GM19455 (cell line): ENCODE measurements around the gene ZNF587B.
"Not testable (repeated sequence)": the region's sequence is repeated elsewhere in the genome, so short reads cannot be mapped to it uniquely, and the experiment has no call there.

ENCODE experiments used
- ATAC-seq: cut with Tn5 transposase; IDR thresholded peaks from one replicate; pipeline ENCODE4 v1.9.1; 2021; ENCODE audit not compliant: unreplicated experiment

The ZNF587B gene

DNA sequence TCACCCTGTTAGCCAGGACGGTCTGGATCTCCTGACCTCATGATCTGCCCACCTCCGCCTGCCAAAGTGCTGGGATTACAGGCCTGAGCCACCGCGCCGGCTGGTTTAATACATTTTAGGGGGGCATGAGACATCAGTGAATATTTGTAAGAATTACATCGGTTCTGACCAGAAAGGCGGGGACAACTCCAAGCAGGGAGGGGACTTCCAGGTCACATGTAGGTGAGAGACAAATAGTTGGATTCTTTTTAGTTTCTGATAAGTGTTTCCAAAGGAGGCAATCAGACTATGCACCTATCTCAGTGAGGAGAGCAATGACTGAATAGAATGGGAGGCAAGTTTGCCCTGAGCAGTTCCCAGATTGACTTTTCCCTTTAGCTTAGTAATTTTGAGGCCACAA lies 11.7 kb upstream of the ZNF587B start:
- ATAC-seq, result no peak

DNA sequence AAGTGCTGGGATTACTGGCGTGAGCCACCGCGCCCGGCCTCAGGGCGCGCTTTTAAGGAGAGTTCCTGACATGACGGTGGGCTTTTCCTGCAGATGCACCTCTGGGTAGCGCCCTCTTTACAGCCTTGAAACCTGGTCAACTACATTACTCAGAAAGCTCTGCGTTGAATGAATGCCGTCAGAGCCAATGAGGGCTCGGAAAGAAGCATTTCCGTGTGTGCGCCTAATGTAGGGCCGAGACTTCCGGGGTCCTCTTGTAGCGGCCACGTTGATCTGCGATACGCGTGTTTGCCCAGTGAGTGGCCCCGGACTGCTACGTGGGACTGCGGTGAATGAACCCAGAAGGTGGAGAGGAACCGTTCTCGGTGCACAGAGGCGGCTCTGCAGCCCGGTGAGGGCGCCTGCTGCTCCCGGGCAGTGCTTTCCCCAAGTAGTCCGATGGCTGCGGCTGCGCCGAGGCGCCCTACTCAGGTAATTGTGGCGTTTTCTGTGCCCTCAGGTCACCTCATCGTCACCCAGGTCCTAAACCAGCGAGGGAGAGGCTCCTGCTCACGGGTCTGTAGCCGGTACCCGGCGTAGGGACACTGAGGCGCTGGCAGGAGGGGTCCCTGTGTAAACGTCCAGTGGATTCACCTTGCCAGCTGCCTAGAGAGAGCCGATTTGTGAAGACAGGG lies 10.5 kb upstream of the ZNF587B start:
- peak; percentile 83 for ATAC-seq

DNA sequence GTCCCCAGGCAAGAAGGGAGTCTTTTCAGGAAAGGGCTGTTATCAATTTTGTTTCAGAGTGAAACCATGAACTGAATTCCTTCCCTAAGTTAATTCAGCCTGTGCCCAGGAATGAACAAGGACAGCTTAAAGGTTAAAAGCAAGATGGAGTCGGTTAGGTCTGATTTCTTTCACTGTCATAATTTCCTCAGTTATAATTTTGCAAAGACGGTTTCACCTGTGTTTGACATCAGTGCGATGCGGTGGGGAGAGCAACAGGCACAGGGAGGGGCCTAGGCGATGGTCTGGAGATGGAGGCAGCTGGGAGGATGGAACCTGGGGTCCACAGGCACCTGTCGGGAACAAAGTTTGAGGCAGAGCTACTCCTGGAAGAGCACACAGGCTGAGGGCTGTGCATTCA lies 9.5 kb upstream of the ZNF587B start:
- no peak for ATAC-seq

DNA sequence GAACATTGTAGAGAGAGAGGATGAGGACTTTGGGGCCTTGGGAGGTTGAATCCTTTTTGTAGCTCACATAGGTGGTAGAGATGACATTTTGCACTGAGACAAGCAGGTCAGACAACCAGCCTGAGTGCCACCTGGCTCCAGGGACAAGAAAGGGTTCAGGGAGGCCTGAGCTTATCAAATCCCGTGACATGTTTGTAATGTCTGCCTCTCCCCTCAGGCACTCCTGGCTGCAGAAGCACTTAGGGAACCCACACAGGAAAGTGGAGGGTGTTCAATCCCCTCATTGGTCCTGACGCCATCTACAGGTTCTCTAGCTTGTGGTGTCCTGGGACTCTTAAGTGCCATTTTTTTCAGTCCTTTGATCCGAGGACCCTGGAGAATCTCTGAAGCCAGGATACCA lies 9.0 kb upstream of the ZNF587B start:
- ATAC-seq, result not testable (repeated sequence)

DNA sequence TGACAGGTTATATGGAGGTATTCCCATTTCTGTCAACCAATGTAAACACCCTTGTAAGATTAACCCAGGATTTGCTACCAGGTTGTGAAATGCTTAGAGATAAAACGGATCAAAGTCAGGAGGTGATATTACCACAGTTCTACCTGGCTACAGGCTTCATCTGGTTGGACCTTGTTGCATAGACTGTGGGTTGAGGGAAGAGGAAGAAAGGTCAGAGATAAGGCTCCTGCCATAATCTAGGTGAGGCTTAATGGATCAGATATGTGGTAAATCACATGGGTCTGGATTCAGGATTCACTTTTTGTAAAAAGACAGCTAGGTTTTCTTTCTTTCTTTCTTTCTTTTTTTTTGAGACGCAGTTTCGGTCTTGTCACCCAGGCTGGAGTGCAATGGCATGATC lies 8.6 kb upstream of the ZNF587B start:
- ATAC-seq, result not testable (repeated sequence)

DNA sequence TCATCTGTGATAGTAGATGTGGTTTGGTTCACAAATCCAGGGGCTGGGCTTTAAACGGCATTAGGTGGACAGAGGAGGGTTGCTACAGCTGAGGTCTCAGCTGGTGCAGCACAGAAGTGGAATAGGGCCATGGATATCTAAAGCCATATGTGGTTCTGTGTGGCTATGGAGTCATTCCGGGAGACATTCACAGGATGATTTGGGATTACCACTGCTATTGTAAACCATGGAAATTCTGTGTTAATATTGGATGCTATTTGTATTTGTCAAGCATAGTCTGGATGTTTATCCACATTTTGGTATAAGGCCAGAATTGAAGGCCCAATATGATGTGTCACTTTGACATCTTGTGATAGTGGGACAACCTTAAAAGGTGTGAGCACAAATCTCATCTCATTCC lies 6.9 kb upstream of the ZNF587B start:
- ATAC-seq, result not testable (repeated sequence)

DNA sequence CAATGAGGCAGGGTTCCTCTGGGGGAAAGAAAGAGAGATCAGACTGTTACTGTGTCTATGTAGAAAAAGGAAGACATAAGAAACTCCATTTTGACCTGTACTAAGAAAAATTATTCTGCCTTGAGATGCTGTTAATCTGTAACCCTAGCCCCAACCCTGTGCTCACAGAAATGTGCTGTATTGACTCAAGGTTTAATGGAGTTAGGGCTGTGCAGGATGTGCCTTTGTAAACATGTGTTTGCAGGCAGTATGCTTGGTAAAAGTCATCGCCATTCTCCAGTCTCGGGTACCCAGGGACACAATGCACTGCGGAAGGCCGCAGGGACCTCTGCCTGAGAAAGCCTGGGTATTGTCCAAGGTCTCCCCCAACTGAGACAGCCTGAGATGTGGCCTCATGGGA lies 6.5 kb upstream of the ZNF587B start:
- not testable (repeated sequence) for ATAC-seq

DNA sequence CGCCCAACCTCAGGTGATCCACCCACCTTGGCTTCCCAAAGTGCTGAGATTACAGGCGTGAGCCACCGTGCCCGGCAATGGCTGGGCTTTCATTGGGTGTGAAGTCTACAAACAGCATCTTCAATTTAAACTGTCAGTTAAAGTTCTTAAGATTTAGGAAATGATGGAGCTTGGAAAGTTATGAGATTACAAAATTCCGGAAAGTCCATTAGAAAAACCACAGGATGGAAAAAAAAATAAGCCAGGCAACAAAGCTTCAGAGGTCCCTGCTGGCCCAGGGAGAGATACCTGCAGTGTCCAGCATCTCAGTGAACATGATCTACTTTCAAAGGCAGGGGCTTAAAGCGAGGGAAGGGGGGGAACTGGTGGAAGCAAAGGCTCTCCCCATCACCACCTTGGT lies 4.6 kb upstream of the ZNF587B start:
- no peak for ATAC-seq

DNA sequence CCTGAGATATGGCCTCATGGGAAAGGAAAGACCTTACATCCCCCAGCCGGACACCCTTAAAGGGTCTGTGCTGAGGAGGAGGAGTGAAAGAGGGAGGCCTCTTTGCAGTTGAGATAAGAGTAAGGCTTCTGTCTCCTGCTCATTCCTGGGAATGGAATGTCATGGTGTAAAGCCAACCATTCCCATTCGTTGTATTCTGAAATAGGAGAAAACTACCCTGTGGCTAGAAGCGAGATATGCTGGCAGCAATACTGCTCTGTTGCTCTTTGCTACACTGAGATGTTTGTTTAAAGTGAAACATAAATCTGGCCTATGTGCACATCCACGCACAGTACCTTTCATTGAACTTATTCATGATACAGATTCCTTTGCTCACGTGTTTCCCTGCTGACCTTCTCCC lies 783 bp upstream of the ZNF587B start:
- no peak for ATAC-seq

DNA sequence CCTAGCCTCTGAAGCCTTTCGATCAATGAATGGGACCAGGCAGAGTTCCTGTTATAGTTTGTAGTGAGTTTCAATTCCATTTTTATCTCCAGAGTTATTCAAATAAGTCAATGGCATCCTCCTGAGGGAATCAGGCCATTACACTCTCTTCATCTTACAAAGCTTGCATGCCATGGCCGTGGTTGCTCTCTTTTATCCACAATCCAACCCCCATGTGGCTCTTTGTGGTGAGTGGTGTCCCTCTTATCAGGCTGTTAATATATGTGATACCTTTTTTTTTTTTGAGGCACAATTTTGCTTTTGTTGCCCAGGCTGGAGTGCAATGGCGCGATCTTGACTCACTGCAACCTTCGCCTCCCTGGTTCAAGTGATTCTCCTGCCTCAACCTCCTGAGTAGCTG lies 6.9 kb downstream of the ZNF587B start:
- not testable (repeated sequence) for ATAC-seq

DNA sequence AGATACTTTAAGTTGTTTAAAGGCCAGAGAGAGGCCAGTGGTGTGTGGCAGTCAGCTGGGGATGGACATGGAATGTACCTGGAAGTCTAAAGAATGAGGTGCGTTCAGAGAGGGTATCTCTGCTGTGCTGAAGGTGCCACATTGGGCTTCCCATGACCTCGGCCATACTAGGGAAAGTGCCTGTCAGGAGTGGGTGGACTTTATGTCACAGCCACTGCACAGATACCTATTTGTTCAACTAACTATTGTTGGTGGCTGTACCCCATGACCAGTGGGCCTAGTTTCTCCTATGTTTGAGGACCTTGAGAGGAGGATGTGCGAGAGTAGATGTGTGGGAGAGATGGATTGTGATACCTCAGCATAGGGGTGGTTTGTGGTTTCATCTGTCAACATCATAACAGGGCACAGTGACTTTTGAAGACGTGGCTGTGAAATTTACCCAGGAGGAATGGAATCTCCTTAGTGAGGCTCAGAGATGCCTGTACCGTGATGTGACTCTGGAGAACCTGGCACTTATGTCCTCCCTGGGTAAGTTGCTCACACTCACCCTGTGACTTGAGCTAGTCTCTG lies 8.6 kb downstream of the ZNF587B start:
- ATAC-seq, result not testable (repeated sequence)

DNA sequence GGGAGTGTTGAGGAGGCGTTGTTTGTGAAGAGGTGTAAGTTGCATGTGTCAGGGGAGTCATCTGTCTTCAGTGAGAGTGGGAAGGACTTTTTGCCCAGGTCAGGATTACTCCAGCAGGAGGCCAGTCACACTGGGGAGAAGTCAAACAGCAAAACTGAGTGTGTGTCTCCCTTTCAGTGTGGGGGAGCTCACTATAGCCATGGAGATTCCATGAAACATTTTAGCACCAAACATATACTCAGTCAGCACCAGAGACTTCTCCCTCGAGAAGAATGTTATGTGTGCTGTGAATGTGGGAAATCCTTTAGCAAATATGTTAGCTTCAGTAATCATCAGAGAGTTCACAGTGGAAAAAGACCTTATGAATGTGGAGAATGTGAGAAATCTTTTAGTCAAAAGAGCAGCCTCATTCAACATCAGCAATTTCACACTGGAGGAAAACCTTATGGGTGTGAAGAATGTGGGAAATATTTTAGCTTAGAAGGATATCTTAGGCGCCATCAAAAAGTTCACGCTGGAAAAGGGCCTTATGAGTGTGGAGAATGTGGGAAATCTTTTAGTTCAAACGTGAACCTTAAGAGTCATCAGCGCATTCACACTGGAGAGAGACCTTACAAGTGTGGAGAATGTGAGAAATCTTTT lies 11.1 kb downstream of the ZNF587B start:
- no peak for ATAC-seq

DNA sequence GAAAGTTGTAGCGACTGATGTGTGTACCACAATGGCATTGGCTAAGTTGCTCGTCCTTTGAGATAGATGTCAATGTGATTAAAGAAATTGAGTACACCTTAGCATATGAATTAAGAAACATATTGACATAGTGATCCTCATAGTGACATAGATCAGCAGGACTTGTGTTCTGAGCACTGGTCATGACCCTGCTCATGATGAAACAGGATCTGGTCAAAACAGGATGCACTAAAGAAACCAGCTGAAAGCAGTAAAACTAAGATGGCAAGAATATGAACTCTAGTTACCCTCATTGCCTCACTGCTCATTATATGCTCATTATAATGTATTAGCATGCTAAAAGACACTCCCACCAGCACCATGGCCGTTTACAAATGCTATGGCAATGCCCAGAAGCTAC lies 17.1 kb downstream of the ZNF587B start:
- ATAC-seq, result not testable (repeated sequence)

DNA sequence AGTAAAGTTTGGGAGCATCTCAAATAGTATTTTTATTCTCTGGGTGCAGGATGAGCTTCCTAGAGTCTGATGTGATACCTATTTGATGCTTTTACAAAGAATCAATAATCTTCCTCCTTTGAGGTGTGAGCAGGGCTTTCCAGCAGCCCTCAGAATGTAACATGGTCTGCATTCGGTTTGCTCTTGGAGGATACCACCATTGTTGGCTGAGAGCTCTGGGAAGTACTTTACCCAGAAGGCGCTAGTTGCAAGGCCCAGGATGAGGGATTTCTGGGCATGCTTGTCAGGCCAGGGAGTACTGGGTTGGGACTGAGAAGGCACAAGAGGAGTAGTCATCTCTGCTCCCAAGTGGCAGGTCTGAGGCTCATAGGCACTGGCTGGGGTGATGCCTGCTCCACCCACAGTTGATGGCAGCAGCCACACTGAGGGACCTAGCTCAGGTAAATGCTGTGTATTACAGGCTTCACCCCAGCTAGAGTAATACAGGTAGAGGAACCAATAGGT lies 19.1 kb downstream of the ZNF587B start:
- ATAC-seq, result peak; percentile 12

DNA sequence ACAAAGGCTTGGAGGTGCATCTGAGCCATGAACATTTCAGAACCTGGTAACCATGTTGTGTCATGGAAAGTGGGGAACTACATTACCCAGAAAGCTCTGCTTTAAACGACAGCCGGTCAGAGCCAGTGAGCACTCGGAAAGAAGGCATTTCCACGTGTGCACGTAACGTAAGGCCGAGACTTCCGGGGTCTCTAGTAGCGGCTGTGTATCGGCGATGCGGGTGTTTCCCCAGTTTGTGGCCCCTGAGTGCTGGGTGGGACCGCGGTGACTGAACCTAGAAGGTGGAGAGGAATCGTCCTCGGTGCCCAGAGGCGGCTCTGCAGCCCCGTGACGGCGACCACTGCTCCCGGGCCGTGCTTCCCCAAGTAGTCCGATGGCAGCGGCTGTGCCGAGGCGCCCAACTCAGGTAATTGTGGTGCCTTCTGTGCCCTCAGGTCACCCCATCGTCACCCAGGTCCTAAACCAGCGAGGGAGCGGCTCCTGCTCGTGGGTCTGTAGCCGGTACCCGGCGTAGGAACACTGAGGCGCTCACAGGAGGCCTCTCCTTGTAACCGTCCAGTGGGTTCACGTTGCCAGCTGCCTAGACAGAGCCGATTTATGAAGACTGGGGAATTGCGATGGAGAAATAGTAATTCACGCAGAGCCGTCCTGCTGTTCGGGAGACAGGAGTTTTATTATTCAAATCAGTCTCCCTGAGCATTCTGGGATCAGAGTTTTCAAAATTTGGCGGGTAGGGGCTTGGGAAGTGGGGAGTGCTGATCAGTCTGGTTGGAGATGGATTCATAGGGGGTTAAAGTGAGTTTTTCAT lies 19.8 kb downstream of the ZNF587B start, which contains the start of gene ZNF587:
Gene ZNF587 (plus strand): TSS at position 194 of the 808 bp plus-strand sequence. CDS start 180 bp downstream, at position 374.
- peak; percentile 94 for ATAC-seq

DNA sequence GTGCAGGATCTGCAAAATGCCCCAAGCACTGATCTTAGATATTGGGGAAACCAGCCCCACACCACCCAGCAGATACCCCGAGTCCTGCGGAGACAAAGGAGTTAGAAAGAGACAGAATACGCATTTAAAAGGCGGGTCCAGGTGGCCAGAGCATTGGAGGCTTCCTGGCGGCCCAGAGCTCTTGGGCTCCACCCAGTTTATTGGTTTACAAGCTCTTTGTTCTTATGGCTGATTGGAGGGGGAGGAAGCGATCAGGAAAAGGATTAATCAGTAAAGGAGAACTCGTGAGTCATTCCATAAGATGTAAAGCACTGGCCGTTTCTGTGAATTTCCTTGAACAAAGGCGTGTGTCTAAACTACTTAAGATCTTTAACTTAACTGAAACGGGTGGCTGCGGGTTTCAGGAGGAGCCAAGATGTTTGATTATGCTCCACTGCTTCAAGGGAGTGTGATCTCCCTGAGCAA lies 20.5 kb downstream of the ZNF587B start:
- no peak for ATAC-seq

DNA sequence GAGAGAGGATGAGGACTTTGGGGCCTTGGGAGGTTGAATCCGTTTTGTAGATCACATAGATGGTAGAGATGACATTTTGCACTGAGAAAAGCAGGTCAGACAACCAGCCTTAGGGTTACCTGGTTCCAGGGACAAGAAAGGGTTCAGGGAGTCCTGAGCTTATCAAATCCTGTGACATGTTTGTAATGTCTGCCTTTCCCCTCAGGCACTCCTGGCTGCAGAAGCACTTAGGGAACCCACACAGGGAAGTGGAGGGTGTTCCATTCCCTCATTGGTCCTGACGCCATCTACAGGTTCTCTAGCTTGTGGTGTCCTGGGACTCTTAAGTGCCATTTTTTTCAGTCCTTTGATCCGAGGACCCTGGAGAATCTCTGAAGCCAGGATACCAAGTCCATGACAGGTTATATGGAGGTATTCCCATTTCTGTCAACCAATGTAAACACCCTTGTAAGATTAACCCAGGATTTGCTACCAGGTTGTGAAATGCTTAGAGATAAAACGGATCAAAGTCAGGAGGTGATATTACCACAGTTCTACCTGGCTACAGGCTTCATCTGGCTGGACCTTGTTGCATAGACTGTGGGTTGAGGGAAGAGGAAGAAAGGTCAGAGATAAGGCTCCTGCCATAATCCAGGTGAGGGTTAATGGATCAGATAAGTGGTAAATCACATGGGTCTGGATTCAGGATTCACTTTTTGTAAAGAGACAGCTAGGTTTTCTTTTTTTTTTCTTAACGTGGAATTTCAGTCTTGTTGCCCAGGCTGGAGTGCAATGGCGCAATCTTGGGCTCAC lies 21.9 kb downstream of the ZNF587B start:
- ATAC-seq, result not testable (repeated sequence)

DNA sequence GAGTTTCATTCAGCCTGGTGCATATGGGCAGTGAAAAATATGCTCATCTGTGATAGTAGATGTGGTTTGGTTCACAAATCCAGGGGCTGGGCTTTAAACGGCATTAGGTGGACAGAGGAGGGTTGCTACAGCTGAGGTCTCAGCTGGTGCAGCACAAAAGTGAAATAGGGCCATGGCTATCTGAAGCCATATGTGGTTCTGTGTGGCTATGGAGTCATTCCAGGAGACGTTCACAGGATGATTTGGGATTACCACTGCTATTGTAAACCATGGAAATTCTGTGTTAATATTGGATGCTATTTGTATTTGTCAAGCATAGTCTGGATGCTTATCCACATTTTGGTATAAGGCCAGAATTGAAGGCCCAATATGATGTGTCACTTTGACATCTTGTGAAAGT lies 24.0 kb downstream of the ZNF587B start:
- not testable (repeated sequence) for ATAC-seq

DNA sequence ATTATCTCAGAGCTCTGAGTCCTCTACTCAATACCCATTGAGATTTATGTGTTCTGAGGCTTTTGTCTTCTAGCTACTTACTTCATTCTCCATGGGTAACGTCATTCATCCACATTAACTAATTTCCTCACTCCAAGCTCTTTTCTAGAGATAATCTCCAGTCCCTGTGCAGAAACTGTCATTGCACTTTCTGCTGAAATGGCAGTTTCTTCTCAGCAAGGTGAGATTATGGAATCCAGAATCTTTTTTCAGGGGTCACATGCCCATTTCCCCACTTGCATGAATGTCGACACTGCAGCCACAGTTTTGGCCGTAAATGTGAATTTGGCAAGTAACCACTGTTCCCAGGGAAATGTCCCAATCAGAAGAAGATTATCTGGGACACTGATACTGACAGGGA lies 32.3 kb downstream of the ZNF587B start:
- ATAC-seq, result not testable (repeated sequence)

DNA sequence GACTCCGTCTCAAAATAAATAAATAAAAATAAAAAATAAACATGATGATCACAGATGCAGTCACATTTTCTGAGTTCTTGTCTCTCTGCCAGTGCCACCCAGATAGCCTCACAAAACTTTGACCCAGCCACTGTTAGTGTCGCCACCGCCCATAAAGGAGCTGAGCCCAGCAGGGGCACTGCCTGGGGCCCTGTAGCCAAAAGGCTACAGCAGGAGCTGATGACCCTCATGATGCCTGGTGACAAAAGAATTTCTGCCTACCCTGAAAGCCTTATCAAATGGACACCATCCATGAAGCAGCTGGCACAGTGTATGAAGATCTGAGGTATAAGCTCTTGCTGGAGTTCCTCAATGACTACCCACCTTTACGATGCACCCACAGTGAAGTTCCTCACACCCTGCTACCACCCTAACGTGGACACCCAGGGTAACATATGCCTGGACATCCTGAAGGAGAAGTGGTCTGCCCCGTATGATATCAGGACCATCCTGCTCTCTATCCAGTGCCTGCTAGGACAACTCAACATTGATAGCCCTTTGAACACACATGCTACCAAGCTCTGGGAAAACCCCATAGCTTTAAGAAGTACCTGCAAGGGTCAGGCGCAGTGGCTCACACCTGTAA lies 37.9 kb downstream of the ZNF587B start:
- ATAC-seq, result no peak
